Measurements from ENCODE around the gene SEC61G.

SEC61G gene

DNA sequence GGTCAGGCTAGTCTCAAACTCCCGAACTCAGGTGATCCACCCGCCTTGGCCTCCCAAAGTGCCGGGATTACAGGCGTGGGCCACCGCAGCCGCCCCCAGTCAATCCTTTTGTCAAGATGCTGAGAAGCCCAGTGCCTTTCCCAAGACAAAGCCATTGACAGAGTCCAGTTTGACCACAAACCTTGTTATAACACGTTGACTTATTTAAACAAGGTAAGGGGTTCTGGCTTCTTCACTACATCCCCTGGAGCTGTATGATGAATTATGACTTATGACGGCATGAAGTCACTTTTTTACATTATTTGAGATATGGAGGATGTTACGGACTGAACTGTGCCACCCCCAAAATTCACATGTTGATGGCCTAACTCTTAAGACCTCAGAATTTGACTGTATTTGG lies 5.8 kb upstream of the SEC61G start:
- DNase-seq: no peak

DNA sequence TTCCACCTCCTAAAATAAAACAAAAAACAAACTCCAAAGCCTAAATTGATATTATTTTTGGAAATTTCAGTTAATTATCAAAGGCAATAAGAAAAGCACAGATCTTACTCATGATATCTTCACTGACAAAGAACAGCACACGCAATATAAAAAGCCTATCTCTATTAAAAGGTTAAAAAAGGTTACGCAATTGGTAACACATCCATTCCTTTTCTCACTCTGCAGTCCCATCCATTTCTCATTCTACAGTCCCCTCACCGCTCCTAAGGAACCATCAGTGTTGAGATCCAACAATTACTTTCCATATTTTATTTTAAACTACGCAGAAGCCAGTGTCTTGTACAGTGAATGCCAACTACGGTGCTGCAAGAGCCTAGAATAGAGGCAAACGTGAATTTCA lies 1.3 kb downstream of the SEC61G start:
- DNase-seq: no peak

GRCh38 chr7:54749200-54749599 lies 9.8 kb downstream of the SEC61G start:
- no peak for DNase-seq

GRCh38 chr7:54747234-54747633 lies 11.8 kb downstream of the SEC61G start:
- DNase-seq: no peak

GRCh38 chr7:54743580-54743979 lies 15.4 kb downstream of the SEC61G start:
- DNase-seq: no peak

- no peak for DNase-seq
Measured at GRCh38 chr7:54738737-54739136, 20.3 kb downstream of the SEC61G start.

DNA sequence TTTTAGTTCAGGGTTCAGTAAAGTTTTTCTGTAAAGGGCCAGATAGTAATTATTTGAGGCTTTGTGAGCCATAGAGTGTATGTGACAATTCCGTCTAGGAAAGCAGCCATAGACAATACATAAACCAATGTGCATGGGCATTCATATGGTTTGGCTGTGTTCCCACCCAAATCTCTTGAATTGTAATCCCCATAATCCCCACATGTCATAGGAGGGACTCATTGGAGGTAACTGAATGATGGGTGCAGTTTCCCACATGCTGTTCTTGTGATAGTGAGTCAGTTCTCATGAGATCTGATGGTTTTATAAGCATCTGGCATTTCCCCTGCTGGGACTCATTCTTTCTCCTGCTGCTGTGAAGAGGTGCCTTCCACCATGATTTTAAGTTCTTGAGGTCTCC lies 29.9 kb downstream of the SEC61G start:
- DNase-seq: no peak

DNA sequence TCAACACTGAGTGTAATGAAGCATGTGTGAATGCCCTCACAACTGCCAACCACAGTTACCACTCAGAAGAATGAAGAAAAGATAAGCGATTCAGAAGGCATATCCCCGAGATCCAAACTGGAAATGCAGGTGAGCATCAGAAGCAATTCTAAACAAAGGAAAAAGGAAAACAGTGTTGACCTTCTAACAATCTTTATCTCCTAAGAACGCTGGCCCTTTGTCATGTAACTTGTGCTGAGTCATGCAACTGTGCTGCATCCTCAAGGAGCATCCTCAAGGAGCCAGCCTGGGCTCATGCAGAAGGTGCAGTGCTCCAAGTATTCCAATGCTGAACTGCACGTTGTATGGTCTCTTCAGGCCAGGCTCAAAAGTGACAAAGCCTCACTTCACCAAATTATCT lies 30.6 kb downstream of the SEC61G start:
- DNase-seq: no peak

- DNase-seq: no peak
Measured at GRCh38 chr7:54725255-54725654, 33.8 kb downstream of the SEC61G start.

GRCh38 chr7:54722502-54722901 lies 36.5 kb downstream of the SEC61G start:
- no peak for DNase-seq

DNA sequence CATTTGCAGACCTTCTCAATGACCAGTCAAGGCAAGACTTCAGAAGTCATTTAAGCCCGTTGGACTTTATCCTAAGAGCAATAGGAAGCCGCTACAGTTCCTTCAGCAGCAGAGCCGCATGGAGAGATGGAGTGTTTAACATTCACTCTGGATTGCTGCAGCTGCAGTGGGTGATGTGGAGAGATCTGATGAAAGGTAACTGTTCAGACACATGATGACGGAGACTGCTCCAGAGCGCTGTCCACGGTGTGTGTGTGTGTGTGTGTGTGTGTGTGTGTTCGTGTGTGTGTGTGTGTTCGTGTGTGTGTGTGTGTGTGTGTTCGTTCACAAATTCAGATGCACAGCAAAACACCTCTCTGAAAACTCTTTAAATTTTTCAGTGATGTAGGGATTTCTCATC lies 37.0 kb downstream of the SEC61G start:
- no peak for DNase-seq

- DNase-seq: no peak
Measured at GRCh38 chr7:54719974-54720373, 39.0 kb downstream of the SEC61G start.

DNA sequence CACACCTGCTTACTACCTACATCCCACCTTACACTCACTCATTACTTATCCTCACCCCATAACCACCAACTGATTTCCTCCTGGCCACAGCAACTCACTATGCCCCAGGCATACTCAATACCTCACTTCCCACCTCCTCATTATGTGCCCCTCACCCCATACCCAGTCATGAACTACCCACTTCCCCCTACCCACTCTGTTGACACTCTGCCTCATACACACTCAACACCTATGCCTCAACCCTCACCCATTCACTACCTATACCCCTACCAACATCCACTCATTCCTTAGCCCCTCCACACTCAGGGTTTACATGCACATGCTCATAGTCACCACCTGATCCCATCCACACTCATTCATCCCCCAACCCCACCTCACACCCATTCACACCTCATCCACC lies 39.6 kb downstream of the SEC61G start:
- no peak for DNase-seq

DNA sequence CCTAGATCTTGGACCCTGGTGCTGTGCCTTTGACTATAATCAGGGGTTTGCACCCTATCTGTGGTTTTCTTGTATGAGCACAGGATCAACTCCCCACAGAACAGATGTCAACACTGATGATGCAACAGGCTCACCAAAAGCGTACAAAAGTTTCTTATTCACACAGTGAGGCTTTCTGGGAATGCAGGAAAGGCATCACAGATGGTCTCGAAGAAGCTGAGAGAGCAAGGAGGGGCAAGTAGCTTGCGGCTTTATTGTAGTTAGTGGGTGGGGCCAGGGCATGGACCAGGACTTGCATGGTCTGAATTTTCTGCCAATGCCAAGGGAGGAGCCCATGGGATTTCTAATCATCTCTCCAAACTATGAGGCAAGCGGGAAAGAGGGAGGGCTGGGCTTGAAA lies 46.2 kb downstream of the SEC61G start:
- no peak for DNase-seq

DNA sequence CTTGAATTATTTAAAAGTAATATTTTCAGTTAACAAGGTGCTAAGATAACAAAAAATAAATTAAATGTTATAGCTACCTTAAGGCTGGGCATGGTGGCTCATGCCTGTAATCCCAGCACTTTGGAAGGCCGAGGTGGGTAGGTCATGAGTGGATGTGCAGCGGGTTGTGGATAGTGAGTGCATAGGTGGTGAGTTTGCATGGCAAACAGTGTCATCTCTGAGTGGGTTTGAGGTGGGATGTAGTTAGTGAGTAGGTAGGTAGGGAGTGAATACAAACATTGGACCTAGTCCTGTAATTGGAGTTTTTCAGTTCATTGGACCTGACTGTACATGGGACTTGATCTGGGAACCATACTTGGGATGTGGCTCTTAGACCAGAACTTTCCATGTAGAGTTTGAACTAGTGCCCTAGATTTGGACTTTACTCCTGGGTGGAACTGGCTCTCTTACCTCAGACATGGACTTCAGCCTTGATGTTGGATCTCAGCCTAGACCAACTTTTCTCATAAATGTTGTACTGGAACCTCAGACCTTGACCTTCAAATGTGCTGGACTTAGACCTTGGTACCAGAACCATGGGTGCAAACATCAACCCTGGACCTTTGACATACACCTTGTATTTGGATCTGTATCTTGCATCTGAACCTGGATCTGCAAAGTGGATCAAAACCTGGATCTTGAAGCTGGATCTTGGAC lies 47.0 kb downstream of the SEC61G start:
- DNase-seq: no peak

DNA sequence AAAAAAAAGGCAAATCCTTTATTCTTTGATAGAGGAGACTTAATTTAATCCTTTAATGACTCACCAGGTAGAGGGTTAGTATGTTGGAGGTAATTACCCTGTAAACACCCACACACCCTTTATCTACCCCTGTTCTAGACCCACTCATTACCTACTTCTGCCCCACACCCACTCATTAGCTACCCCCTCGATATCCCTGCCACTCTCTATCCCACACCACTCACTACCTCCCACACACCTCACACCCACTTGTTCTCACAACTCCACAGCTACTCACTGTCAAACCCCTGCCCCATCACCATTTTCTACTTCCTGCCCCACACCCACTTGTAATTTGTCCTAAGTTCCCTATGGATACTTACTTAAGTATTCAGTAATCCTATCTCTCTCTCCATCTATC lies 49.7 kb downstream of the SEC61G start:
- DNase-seq: no peak

DNA sequence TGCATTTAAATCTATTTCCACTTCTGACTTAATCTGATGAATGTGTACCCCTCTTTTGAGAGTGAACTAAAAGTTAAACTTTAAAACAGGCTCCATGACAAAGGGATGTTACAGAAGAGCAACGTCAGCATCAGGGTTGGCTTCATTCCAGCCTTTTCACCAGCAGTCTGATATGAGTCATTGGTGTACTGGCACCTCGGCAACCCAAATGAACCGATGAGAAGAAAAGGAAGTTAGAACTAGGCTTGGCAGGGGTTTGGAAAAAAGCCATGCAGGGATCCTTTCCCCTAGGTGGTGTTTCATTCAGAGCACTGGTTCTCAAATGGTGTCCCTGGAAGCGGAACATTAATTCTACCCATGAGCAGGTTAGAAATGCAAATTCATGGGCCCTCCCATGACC lies 53.6 kb downstream of the SEC61G start:
- DNase-seq: no peak

- no peak for DNase-seq
Measured at GRCh38 chr7:54704851-54705250, 54.2 kb downstream of the SEC61G start.

Measured in effector CD8-positive, alpha-beta T cell (primary cell).